H1 (cell line): Measurements from ENCODE around the gene SIT1. TPM values are rescaled to one million over a fixed set of nuclear protein-coding genes. Genes with fewer than 3 reads are reported as not detected.

ENCODE experiments used
- BRCA1 ChIP-seq: IDR thresholded peaks from 2 replicates; pipeline ENCODE4 v1.6.1; 2012; ENCODE audit warnings: low read depth, low read length, improper control_type of control experiment
- CBX5 ChIP-seq: fragments of 300-800, 300-1000 bp; sonication (generic); IDR thresholded peaks from 2 replicates; pipeline ENCODE4 v1.7.1; 2016; ENCODE audit warnings: antibody characterized with exemption, low read length, low read depth
- CHD1 ChIP-seq: IDR thresholded peaks from 2 replicates; pipeline ENCODE4 v1.6.1; 2012; ENCODE audit warnings: low read depth, low read length, improper control_type of control experiment
- CTBP2 ChIP-seq: IDR thresholded peaks from 2 replicates; pipeline ENCODE4 v1.7.0; 2011; ENCODE audit warnings: borderline replicate concordance, mild to moderate bottlenecking, moderate library complexity, mixed read lengths, low read length; ENCODE audit not compliant: insufficient read depth, insufficient read length
- GTF2F1 ChIP-seq: IDR thresholded peaks from 2 replicates; pipeline ENCODE4 v1.6.1; 2012; ENCODE audit warnings: low read depth, low read length, improper control_type of control experiment, borderline replicate concordance
- POU5F1 ChIP-seq: IDR thresholded peaks from 2 replicates; pipeline ENCODE4 v1.6.1; 2011; ENCODE audit warnings: low read depth, mild to moderate bottlenecking, low read length, moderate library complexity
- SAP30 ChIP-seq: fragments of 300-600 bp; sonication (generic); IDR thresholded peaks from 2 replicates; pipeline ENCODE4 v1.7.1; 2012; ENCODE audit warnings: low read length, moderate library complexity, mild to moderate bottlenecking, inconsistent platforms; ENCODE audit not compliant: insufficient read depth, insufficient replicate concordance
- SIN3A ChIP-seq, 2 experiments: IDR thresholded peaks in 1 of 2; conservative IDR thresholded peaks in 1 of 2; 2 replicates each; pipeline ENCODE4 v1.6.1; 2011 to 2012; ENCODE audit warnings: low read length in 2 of 2, improper control_type of control experiment in 1 of 2, low read depth in 1 of 2, mild to moderate bottlenecking in 1 of 2
- YY1 ChIP-seq: IDR thresholded peaks from 2 replicates; pipeline ENCODE4 v1.6.1; 2011; ENCODE audit warnings: low read depth, mild to moderate bottlenecking, low read length
- polyA plus RNA-seq, 7 experiments: library from polyadenylated mRNA; depleted of rRNA in 3 of 7; stranded (reverse) in 5 of 7; unstranded in 2 of 7; fragments of >200 nt in 5 of 7; fragments of 200-250 nt in 2 of 7; gene quantifications; 1 replicate in 5 of 7; 2 replicates in 1 of 7; 4 replicates in 1 of 7; pipeline versions ENCODE4 v1.2.1 to v1.2.3, GENCODE V29; 2011 to 2013; ENCODE audit warnings: missing spikeins in 2 of 7, mixed read lengths in 2 of 7
- total RNA-seq: library from RNA; stranded (reverse); fragmentation: NEBNext Ultra II Directional; extraction: Animal tissue kit (Norgen Biotek cat#: 25700); gene quantifications from 2 replicates; pipeline ENCODE4 v1.2.1, GENCODE V29; 2021
- TF ChIP-seq, protein P1 (sequence below): fragments of 300-600 bp; sonication (generic); IDR thresholded peaks from 2 replicates; pipeline ENCODE4 v1.7.1; 2012; ENCODE audit warnings: low read length, moderate library complexity, mild to moderate bottlenecking, inconsistent platforms; ENCODE audit not compliant: insufficient replicate concordance

Gene SIT1
- total and polyA plus RNA-seq, 2 of the 8 experiments (the other 6 are each of a cell fraction or from before 2014, with no cell fraction given) = 8.2 to 12.8 TPM

DNA sequence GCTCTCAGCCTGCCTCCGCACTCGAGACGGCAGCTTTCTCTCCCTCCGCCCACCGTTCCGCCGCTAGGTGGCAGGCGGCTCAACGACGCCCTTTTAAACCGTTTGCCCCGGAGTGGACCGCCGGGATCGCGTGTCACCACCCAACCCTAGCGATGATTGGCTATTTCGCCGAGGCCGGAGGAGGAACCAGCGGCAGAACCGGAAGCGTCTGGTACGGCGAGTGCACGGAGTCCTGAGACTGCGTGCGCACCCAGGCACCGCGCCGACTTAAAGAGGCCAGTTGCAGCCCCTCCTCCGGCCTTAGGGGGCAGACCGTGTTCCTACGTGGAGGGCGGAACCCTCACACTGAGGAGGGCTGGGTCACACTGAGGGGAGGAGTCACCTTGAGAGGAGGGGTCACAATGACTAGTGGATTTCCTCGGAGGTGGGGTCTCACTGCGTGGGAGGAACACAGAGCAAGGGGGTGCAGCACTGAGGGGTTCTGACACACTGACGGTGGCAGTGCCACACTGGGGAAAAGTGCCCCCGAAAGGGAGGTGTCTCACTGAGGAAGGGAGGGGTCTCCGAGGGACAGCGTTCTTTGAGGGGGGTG is 46.6 kb downstream of the SIT1 start (continued):
- TF ChIP-seq, protein P1, sequence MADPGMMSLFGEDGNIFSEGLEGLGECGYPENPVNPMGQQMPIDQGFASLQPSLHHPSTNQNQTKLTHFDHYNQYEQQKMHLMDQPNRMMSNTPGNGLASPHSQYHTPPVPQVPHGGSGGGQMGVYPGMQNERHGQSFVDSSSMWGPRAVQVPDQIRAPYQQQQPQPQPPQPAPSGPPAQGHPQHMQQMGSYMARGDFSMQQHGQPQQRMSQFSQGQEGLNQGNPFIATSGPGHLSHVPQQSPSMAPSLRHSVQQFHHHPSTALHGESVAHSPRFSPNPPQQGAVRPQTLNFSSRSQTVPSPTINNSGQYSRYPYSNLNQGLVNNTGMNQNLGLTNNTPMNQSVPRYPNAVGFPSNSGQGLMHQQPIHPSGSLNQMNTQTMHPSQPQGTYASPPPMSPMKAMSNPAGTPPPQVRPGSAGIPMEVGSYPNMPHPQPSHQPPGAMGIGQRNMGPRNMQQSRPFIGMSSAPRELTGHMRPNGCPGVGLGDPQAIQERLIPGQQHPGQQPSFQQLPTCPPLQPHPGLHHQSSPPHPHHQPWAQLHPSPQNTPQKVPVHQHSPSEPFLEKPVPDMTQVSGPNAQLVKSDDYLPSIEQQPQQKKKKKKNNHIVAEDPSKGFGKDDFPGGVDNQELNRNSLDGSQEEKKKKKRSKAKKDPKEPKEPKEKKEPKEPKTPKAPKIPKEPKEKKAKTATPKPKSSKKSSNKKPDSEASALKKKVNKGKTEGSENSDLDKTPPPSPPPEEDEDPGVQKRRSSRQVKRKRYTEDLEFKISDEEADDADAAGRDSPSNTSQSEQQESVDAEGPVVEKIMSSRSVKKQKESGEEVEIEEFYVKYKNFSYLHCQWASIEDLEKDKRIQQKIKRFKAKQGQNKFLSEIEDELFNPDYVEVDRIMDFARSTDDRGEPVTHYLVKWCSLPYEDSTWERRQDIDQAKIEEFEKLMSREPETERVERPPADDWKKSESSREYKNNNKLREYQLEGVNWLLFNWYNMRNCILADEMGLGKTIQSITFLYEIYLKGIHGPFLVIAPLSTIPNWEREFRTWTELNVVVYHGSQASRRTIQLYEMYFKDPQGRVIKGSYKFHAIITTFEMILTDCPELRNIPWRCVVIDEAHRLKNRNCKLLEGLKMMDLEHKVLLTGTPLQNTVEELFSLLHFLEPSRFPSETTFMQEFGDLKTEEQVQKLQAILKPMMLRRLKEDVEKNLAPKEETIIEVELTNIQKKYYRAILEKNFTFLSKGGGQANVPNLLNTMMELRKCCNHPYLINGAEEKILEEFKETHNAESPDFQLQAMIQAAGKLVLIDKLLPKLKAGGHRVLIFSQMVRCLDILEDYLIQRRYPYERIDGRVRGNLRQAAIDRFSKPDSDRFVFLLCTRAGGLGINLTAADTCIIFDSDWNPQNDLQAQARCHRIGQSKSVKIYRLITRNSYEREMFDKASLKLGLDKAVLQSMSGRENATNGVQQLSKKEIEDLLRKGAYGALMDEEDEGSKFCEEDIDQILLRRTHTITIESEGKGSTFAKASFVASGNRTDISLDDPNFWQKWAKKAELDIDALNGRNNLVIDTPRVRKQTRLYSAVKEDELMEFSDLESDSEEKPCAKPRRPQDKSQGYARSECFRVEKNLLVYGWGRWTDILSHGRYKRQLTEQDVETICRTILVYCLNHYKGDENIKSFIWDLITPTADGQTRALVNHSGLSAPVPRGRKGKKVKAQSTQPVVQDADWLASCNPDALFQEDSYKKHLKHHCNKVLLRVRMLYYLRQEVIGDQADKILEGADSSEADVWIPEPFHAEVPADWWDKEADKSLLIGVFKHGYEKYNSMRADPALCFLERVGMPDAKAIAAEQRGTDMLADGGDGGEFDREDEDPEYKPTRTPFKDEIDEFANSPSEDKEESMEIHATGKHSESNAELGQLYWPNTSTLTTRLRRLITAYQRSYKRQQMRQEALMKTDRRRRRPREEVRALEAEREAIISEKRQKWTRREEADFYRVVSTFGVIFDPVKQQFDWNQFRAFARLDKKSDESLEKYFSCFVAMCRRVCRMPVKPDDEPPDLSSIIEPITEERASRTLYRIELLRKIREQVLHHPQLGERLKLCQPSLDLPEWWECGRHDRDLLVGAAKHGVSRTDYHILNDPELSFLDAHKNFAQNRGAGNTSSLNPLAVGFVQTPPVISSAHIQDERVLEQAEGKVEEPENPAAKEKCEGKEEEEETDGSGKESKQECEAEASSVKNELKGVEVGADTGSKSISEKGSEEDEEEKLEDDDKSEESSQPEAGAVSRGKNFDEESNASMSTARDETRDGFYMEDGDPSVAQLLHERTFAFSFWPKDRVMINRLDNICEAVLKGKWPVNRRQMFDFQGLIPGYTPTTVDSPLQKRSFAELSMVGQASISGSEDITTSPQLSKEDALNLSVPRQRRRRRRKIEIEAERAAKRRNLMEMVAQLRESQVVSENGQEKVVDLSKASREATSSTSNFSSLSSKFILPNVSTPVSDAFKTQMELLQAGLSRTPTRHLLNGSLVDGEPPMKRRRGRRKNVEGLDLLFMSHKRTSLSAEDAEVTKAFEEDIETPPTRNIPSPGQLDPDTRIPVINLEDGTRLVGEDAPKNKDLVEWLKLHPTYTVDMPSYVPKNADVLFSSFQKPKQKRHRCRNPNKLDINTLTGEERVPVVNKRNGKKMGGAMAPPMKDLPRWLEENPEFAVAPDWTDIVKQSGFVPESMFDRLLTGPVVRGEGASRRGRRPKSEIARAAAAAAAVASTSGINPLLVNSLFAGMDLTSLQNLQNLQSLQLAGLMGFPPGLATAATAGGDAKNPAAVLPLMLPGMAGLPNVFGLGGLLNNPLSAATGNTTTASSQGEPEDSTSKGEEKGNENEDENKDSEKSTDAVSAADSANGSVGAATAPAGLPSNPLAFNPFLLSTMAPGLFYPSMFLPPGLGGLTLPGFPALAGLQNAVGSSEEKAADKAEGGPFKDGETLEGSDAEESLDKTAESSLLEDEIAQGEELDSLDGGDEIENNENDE = no peak
- TF ChIP-seq CHD1 (no peak), YY1 (peak; percentile 50; the same call in 1 of the 2 replicates), POU5F1 (no peak), BRCA1 (no peak), GTF2F1 (0 out of 2 replicates have a peak, but pooled peaks have one; percentile 37), SIN3A (conservative IDR thresholded peaks at IDR 0.05 in 1 of 2, IDR thresholded peaks at IDR 0.05 in 1 of 2; ENCODE audit: low read depth in 1 of 2, low read length in 2 of 2) (peak in 1 of 2 experiments; percentile 43; a peak in 1 of 4 replicates), SAP30 (no peak), CTBP2 (no peak), CBX5 (no peak)
